Activated CD8-positive, alpha-beta T cell treated with anti-CD3 and anti-CD28 coated beads for 36 hours (primary cell): Measurements from ENCODE around the gene COL10A1. TPM values are rescaled to one million over a fixed set of nuclear protein-coding genes. Genes with fewer than 3 reads are reported as not detected.

Source experiments
- ATAC-seq: fragments of 200-7000 bp; cut with Tn5 transposase; one replicate; pipeline ENCODE4 v1.10.0; 2021; ENCODE audit warnings: mild to moderate bottlenecking, moderate library complexity
- CTCF ChIA-PET: fragments of 350-600 bp; sonication (Branson Sonifier 250); formaldehyde crosslinking; loops from one replicate; lab custom pipeline; 2021; ENCODE audit warnings: antibody characterized with exemption; lab: Charles Lee
- POLR2A ChIA-PET: fragments of 350-600 bp; sonication (Branson Sonifier 250); formaldehyde crosslinking; loops from one replicate; lab custom pipeline; 2021; ENCODE audit warnings: antibody characterized with exemption; lab: Charles Lee
- DNase-seq: peaks from one replicate; pipeline ENCODE4 v3.0.0-alpha.2; 2020
- H3K27ac Mint-ChIP-seq: one replicate; pipeline ENCODE4 v1.8.0; 2021; ENCODE audit warnings: mild to moderate bottlenecking, mixed read lengths
- H3K27me3 Mint-ChIP-seq: one replicate; pipeline ENCODE4 v1.8.0; 2021; ENCODE audit warnings: mixed read lengths
- H3K36me3 Mint-ChIP-seq: one replicate; pipeline ENCODE4 v1.8.0; 2021; ENCODE audit warnings: low read depth, mixed read lengths
- H3K4me1 Mint-ChIP-seq: one replicate; pipeline ENCODE4 v1.8.0; 2021; ENCODE audit warnings: low read depth, mixed read lengths
- H3K4me3 Mint-ChIP-seq: one replicate; pipeline ENCODE4 v1.8.0; 2021; ENCODE audit warnings: mild to moderate bottlenecking, moderate library complexity, mixed read lengths
- H3K9me3 Mint-ChIP-seq: one replicate; pipeline ENCODE4 v1.8.0; 2021; ENCODE audit warnings: mixed read lengths
- CTCF ChIP-seq: fragments of 200-600 bp; IDR thresholded peaks from one replicate; pipeline ENCODE4 v1.8.0; 2022; ENCODE audit warnings: antibody characterized with exemption, mild to moderate bottlenecking
- intact Hi-C: fragments of 100-400 bp; cut with micrococcal nuclease; formaldehyde crosslinking; loops from one replicate; pipeline ENCODE4 v1.10.0; 2022
- total RNA-seq, 2 experiments: library from RNA; stranded (reverse); gene quantifications; one replicate each; pipeline ENCODE4 v1.2.3, GENCODE V29; 2021

Gene COL10A1
- total RNA-seq, 2 experiments from 2014 or later: not detected

- intact Hi-C loops: no loop called here
- no peaks in the 10 kb centered on the region for H3K27me3 Mint-ChIP-seq
- no peak overlapping the region for H3K27ac Mint-ChIP-seq
- no peak overlapping the region for H3K4me3 Mint-ChIP-seq
- no peak for TF ChIP-seq CTCF
- H3K36me3 Mint-ChIP-seq: peaks cover 9% of the 10 kb centered on the region
- ATAC-seq (peak; percentile 15), DNase-seq (peak; percentile 20)
- peaks cover 14% of the 10 kb centered on the region for H3K4me1 Mint-ChIP-seq
- no peaks in the 10 kb centered on the region for H3K9me3 Mint-ChIP-seq
- POLR2A ChIA-PET: no interaction called here
- CTCF ChIA-PET: interaction anchor here (1.0 to 1.8 kb wide), 2 partner anchors 25 to 424 kb away, joined by 4 to 6 read pairs; no protein-coding TSS in a partner anchor
Measured at GRCh38 chr6:116136373-116136772, 10.4 kb upstream of the COL10A1 start.

DNA sequence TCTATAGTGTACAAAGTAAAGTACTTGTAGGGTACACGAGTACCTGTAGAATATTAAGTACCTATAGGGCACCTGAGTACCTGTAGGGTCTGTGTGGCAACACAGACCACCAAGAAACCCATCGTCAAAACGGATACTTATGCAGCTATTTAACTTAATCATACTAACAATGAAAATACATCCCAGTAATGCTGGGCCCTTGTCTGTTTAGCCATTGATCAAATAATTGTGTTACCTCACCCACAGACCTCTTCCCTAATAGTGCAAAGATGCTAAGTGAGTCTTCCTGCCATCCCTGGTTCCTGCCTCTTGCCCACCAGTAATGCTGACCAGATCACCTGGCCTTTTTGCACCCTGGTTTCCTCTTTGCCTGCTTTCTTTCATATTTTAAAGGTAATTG, 7.5 kb upstream of the COL10A1 start:
- no peak for DNase-seq
- TF ChIP-seq CTCF: no peak
- POLR2A ChIA-PET: no interaction called here
- Mint-ChIP-seq H3K9me3 (no peaks in the 10 kb centered on the region), H3K4me3 (no peak overlapping the region), H3K36me3 (peaks cover 9% of the 10 kb centered on the region), H3K27ac (no peak overlapping the region), H3K4me1 (peaks cover 14% of the 10 kb centered on the region), H3K27me3 (no peaks in the 10 kb centered on the region)
- no peak for ATAC-seq
- intact Hi-C loops: no loop called here
- CTCF ChIA-PET: no interaction called here

DNA sequence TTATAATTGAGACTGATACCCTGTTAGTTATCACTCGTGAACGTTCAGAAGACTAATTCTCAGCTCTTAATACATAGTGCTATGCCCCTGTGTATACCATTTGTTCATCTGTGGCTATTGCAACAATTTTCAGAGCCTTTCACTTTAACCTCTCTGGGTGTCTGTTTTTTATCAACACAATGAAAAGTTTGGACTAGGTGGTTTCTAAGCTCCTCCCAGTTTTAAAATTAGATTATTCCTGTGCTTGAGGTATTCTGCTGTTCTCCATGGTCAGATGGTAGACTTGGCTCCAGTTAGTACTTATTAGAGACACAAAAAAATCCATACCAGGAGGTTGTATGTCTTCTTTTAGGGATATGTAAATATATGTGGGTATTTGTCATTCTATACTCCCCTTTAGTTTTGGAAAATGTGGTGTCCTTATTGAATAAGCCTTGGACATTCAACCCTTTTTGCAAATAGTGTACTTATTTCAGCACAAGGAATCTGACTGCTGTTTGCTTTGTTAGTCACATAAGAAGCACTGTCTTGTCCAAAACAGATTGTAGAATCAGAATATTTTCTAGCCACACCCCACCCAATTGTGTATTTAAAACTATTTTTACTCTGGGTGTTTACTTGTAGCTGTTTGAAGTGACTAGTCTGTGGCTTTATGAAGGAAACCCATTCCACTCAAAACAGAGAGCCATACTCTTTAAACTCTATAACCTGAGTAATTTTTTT, 2.0 kb upstream of the COL10A1 start:
- DNase-seq: no peak
- H3K9me3 Mint-ChIP-seq: no peaks in the 10 kb centered on the region
- H3K27ac Mint-ChIP-seq: no peak overlapping the region

DNA sequence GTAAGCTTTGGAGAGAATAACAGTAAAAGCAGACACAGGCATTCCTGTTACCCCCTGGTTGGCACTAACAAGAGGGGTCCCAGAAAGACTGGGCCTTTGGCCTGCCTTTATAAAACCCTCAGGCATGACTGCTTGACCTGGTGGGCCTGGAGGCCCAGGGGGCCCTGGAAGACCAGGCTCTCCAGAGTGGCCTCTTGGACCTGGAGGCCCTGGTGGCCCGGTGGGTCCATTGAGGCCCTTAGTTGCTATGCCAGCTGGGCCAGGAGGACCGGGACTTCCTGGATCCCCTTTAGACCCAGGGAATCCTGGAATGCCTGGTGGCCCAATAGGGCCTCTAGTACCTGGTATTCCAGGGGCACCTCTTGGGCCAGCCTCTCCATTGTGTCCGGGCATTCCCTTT, 5.5 kb downstream of the COL10A1 start:
- no peaks in the 10 kb centered on the region for H3K9me3 Mint-ChIP-seq
- intact Hi-C loops: no loop called here
- H3K27me3 Mint-ChIP-seq: no peaks in the 10 kb centered on the region
- H3K4me1 Mint-ChIP-seq: no peaks in the 10 kb centered on the region
- DNase-seq (no peak), ATAC-seq (no peak)
- CTCF ChIA-PET: interaction anchor here (0.9 kb wide), 1 partner anchor 11 kb away, joined by 3 read pairs; no protein-coding TSS in a partner anchor
- peaks cover 5% of the 10 kb centered on the region for H3K36me3 Mint-ChIP-seq
- no peak overlapping the region for H3K4me3 Mint-ChIP-seq
- POLR2A ChIA-PET: interaction anchor here (0.8 kb wide), 1 partner anchor 10 kb away, joined by 3 read pairs; no protein-coding TSS in a partner anchor
- TF ChIP-seq CTCF: no peak
- H3K27ac Mint-ChIP-seq: no peak overlapping the region

More for the DNA sequence above, 2.0 kb upstream of the COL10A1 start:
- Mint-ChIP-seq H3K4me1 (no peaks in the 10 kb centered on the region), H3K27me3 (no peaks in the 10 kb centered on the region), H3K36me3 (peaks cover 4% of the 10 kb centered on the region), H3K4me3 (no peak overlapping the region)
- no peak for TF ChIP-seq CTCF
- ChIA-PET CTCF (interaction anchor here (1.5 kb wide), 1 partner anchor 15 kb away, joined by 11 read pairs; no protein-coding TSS in a partner anchor), POLR2A (no interaction called here)
- intact Hi-C loops: no loop called here
- no peak for ATAC-seq

GRCh38 chr6:116118608-116119007, 7.3 kb downstream of the COL10A1 start:
- intact Hi-C loops: no loop called here
- Mint-ChIP-seq H3K27me3 (no peaks in the 10 kb centered on the region), H3K4me1 (no peaks in the 10 kb centered on the region), H3K4me3 (no peak overlapping the region), H3K27ac (no peak overlapping the region), H3K36me3 (peaks cover 11% of the 10 kb centered on the region), H3K9me3 (no peaks in the 10 kb centered on the region)
- ATAC-seq (no peak), DNase-seq (no peak)
- CTCF ChIA-PET: no interaction called here
- POLR2A ChIA-PET: interaction anchor here (1.6 kb wide), 1 partner anchor 18 kb away, joined by 5 read pairs; the partner anchor contains the start of gene NT5DC1
- TF ChIP-seq CTCF: no peak
